Measurements from ENCODE around the gene LDLRAD1. TPM values are rescaled to one million over a fixed set of nuclear protein-coding genes. Genes with fewer than 3 reads are reported as not detected.
"Not testable (repeated sequence)": the region's sequence is repeated elsewhere in the genome, so short reads cannot be mapped to it uniquely, and the experiment has no call there.

The LDLRAD1 gene
- total RNA-seq, 1 donor from 2014 or later, result 13.7 TPM

GRCh38 chr1:54009406-54009805, 8.6 kb downstream of the LDLRAD1 start:
- Histone ChIP-seq H3K9me3 (no peaks in the 10 kb centered on the region), H3K27ac (no peak overlapping the region), H3K36me3 (no peaks in the 10 kb centered on the region), H3K4me1 (no peaks in the 10 kb centered on the region), H3K4me3 (no peak overlapping the region), H3K27me3 (ENCODE audit: low read depth) (no peaks in the 10 kb centered on the region)
- DNase-seq, result no peak
- intact Hi-C loops (cut with DNase I), result no loop called here
- ATAC-seq, result no peak
- no peak for TF ChIP-seq CTCF (IDR thresholded peaks at IDR 0.05)

GRCh38 chr1:54008876-54009275, 9.1 kb downstream of the LDLRAD1 start:
- ATAC-seq (no peak), DNase-seq (no peak)
- no peak for TF ChIP-seq CTCF (IDR thresholded peaks at IDR 0.05)
- intact Hi-C loops (cut with DNase I), result no loop called here
- no peak overlapping the region for H3K27ac ChIP-seq
- no peaks in the 10 kb centered on the region for H3K9me3 ChIP-seq
- H3K36me3 ChIP-seq, result no peaks in the 10 kb centered on the region
- no peak overlapping the region for H3K4me3 ChIP-seq
- H3K4me1 ChIP-seq, result no peaks in the 10 kb centered on the region
- no peaks in the 10 kb centered on the region for H3K27me3 ChIP-seq (ENCODE audit: low read depth)

- H3K4me1 ChIP-seq, result no peaks in the 10 kb centered on the region
- intact Hi-C loops (cut with DNase I), result no loop called here
- no peak overlapping the region for H3K27ac ChIP-seq
- no peak for DNase-seq
- no peaks in the 10 kb centered on the region for H3K9me3 ChIP-seq
- H3K27me3 ChIP-seq (ENCODE audit: low read depth), result no peaks in the 10 kb centered on the region
- no peak overlapping the region for H3K4me3 ChIP-seq
- no peaks in the 10 kb centered on the region for H3K36me3 ChIP-seq
- TF ChIP-seq CTCF (IDR thresholded peaks at IDR 0.05), result no peak
- ATAC-seq, result no peak
Observed at GRCh38 chr1:54007613-54008012, 10.4 kb downstream of the LDLRAD1 start.

GRCh38 chr1:54006508-54006907, 11.5 kb downstream of the LDLRAD1 start:
- DNase-seq, result no peak
- no peak overlapping the region for H3K27ac ChIP-seq
- no peak overlapping the region for H3K4me3 ChIP-seq
- intact Hi-C loops (cut with DNase I), result no loop called here
- no peak for ATAC-seq
- H3K9me3 ChIP-seq, result no peaks in the 10 kb centered on the region
- no peak for TF ChIP-seq CTCF (IDR thresholded peaks at IDR 0.05)
- no peaks in the 10 kb centered on the region for H3K4me1 ChIP-seq
- H3K36me3 ChIP-seq, result no peaks in the 10 kb centered on the region
- no peaks in the 10 kb centered on the region for H3K27me3 ChIP-seq (ENCODE audit: low read depth)

- no peak overlapping the region for H3K4me3 ChIP-seq
- intact Hi-C loops (cut with DNase I), result no loop called here
- no peak for TF ChIP-seq CTCF (IDR thresholded peaks at IDR 0.05)
- ATAC-seq, result no peak
- H3K27me3 ChIP-seq (ENCODE audit: low read depth), result no peaks in the 10 kb centered on the region
- H3K36me3 ChIP-seq, result no peaks in the 10 kb centered on the region
- no peak for DNase-seq
- H3K9me3 ChIP-seq, result no peaks in the 10 kb centered on the region
- H3K4me1 ChIP-seq, result no peaks in the 10 kb centered on the region
- no peak overlapping the region for H3K27ac ChIP-seq
Observed at GRCh38 chr1:54004481-54005049, 13.4 kb downstream of the LDLRAD1 start.

GRCh38 chr1:54003750-54004480, 14.1 kb downstream of the LDLRAD1 start:
- H3K36me3 ChIP-seq; H3K27ac ChIP-seq; H3K27me3 ChIP-seq (ENCODE audit: low read depth); H3K9me3 ChIP-seq; DNase-seq; H3K4me3 ChIP-seq; intact Hi-C loops (cut with DNase I); H3K4me1 ChIP-seq; ATAC-seq: not testable (repeated sequence)
